Left ventricle myocardium inferior (tissue), 1 donor: Measurements from ENCODE around the gene TRAPPC2. TPM values are rescaled to one million over a fixed set of nuclear protein-coding genes. Genes with fewer than 3 reads are reported as not detected.

ENCODE experiments used
- DNase-seq: peaks from one replicate; pipeline ENCODE4 v3.0.0-alpha.2; 2020
- H3K27ac ChIP-seq: fragments of 200-600 bp; replicated peaks from 2 replicates; pipeline ENCODE4 v1.8.0; 2021
- H3K27me3 ChIP-seq: fragments of 200-600 bp; 2 replicates; pipeline ENCODE4 v1.8.0; 2021; ENCODE audit warnings: low read depth
- H3K36me3 ChIP-seq: fragments of 200-600 bp; 2 replicates; pipeline ENCODE4 v1.8.0; 2021
- H3K4me1 ChIP-seq: fragments of 200-600 bp; 2 replicates; pipeline ENCODE4 v1.8.0; 2021
- H3K4me3 ChIP-seq: fragments of 200-600 bp; 2 replicates; pipeline ENCODE4 v1.8.0; 2021; ENCODE audit warnings: mild to moderate bottlenecking, moderate library complexity
- H3K9me3 ChIP-seq: fragments of 200-600 bp; replicated peaks from 2 replicates; pipeline ENCODE4 v1.8.0; 2021
- intact Hi-C: fragments of 100-400 bp; cut with micrococcal nuclease; formaldehyde crosslinking; loops from one replicate; pipeline ENCODE4 v1.11.0; 2022
- total RNA-seq: library from RNA; stranded (reverse); fragmentation: NEBNext Ultra II Directional; extraction: Animal tissue kit (Norgen Biotek cat#: 25700); gene quantifications from one replicate; pipeline ENCODE4 v1.2.1, GENCODE V29; 2021
- TF ChIP-seq, protein P1 (sequence below): fragments of 200-600 bp; IDR thresholded peaks from 2 replicates; pipeline ENCODE4 v1.8.0; 2021; ENCODE audit warnings: antibody characterized with exemption, mild to moderate bottlenecking, borderline replicate concordance
- donor health status: DM: no; HTN: yes; CAD: no; lungs with severe emphysema.

TRAPPC2 gene
- total RNA-seq, 1 donor from 2014 or later: 7.2 TPM

DNA sequence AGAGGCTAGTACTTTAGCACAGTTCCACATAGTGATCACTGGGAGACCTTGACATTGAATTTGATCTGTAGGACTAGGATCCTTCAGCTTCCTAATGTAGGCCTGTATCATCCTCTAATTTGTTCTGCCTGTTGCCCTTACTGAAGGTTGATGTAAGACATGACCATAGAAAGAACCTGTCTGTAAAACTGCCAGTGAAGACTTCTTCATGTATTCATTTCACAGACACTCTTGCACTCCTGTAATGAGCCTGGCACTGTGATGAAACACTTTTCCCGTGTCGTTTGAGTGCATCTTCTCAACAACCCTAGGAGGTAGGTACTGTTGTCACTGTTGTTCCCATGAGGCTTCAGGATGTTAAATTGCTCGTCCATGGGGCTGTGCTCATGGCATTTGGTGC lies 30.8 kb downstream of the TRAPPC2 start:
- TF ChIP-seq, protein P1, sequence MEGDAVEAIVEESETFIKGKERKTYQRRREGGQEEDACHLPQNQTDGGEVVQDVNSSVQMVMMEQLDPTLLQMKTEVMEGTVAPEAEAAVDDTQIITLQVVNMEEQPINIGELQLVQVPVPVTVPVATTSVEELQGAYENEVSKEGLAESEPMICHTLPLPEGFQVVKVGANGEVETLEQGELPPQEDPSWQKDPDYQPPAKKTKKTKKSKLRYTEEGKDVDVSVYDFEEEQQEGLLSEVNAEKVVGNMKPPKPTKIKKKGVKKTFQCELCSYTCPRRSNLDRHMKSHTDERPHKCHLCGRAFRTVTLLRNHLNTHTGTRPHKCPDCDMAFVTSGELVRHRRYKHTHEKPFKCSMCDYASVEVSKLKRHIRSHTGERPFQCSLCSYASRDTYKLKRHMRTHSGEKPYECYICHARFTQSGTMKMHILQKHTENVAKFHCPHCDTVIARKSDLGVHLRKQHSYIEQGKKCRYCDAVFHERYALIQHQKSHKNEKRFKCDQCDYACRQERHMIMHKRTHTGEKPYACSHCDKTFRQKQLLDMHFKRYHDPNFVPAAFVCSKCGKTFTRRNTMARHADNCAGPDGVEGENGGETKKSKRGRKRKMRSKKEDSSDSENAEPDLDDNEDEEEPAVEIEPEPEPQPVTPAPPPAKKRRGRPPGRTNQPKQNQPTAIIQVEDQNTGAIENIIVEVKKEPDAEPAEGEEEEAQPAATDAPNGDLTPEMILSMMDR: no peak
- Histone ChIP-seq H3K4me3 (no peak overlapping the region), H3K27me3 (no peaks in the 10 kb centered on the region), H3K4me1 (peaks cover 47% of the 10 kb centered on the region), H3K9me3 (no peaks in the 10 kb centered on the region), H3K27ac (no peak overlapping the region), H3K36me3 (no peaks in the 10 kb centered on the region)
- intact Hi-C loops: no loop called here
- DNase-seq: no peak

DNA sequence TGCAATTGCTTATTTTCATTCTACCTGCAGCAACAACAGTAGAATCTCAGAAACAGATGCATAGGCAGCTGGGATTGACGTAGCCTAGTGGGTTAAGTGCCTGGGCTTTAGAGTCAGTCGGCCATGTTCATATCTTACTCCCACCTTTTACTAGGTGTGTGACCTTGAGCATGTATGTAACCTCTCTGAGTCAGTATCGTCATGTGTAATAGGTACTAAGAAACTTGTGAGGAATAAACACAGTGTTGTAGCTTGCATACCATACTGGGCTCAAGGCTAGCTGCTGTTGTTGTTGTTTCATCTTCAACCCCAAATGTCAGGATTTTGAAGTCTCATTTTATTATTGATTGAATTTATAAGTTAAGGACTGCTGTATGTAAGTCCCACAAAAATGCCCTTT lies 31.3 kb downstream of the TRAPPC2 start:
- DNase-seq: no peak
- Histone ChIP-seq H3K4me1 (peaks cover 52% of the 10 kb centered on the region), H3K4me3 (no peak overlapping the region), H3K27ac (no peak overlapping the region), H3K9me3 (no peaks in the 10 kb centered on the region), H3K36me3 (no peaks in the 10 kb centered on the region), H3K27me3 (no peaks in the 10 kb centered on the region)
- TF ChIP-seq, protein P1: no peak
- intact Hi-C loops: no loop called here

DNA sequence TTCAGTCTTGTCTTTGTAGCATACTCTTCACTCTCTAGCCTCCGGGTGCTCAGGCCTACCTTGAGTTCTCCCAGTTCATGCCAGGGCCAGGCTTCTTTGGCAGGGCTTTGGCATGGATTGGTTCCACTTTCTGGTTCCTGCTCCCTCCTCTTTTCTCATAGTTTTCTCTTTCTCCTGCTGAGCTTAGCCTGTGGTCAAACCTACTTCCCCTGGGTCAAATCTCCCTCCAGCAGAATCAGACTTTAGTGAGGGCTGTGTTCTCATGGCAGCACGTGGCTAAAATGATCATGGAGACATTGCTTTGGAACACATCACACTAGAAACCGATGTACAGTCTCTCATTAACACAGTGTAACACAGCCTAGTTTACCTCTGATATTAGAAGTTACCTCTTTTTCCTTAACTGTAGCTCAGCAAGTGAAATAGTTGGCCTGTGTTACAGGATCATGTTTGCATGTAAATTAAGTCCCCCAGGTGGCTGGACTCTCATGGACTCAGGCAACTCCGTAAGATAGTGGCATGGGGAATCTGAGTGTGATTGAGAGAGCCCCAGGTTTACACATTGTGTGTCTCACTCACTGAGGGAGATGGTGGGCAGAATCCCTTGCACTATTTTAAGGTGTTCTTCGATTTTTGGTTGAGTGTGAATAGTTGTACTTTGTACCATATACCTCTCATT lies 32.2 kb downstream of the TRAPPC2 start:
- peaks cover 60% of the 10 kb centered on the region for H3K4me1 ChIP-seq
- no peaks in the 10 kb centered on the region for H3K9me3 ChIP-seq
- no peaks in the 10 kb centered on the region for H3K27me3 ChIP-seq
- H3K4me3 ChIP-seq: no peak overlapping the region
- intact Hi-C loops: no loop called here
- H3K36me3 ChIP-seq: no peaks in the 10 kb centered on the region
- no peak overlapping the region for H3K27ac ChIP-seq
- TF ChIP-seq, protein P1: no peak
- no peak for DNase-seq

DNA sequence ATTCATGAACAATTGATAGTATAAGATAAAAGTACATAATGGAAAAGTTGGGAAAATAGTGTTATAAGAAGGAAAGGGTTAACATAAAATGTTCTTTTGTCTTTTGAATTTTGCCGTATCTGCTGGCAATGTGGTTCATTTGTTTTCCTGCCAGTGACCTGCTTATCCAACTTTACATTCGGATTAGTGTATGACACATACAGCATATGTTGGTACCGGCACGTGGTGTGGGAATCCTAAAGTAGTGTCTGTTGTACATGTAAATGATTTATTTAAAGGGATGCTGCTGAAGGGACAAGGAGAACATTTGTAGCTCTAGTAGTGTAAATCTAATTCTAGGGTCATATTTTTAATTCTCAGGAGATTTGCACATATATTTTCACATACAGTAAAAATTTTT lies 34.0 kb downstream of the TRAPPC2 start:
- no peak overlapping the region for H3K27ac ChIP-seq
- TF ChIP-seq, protein P1: no peak
- intact Hi-C loops: no loop called here

DNA sequence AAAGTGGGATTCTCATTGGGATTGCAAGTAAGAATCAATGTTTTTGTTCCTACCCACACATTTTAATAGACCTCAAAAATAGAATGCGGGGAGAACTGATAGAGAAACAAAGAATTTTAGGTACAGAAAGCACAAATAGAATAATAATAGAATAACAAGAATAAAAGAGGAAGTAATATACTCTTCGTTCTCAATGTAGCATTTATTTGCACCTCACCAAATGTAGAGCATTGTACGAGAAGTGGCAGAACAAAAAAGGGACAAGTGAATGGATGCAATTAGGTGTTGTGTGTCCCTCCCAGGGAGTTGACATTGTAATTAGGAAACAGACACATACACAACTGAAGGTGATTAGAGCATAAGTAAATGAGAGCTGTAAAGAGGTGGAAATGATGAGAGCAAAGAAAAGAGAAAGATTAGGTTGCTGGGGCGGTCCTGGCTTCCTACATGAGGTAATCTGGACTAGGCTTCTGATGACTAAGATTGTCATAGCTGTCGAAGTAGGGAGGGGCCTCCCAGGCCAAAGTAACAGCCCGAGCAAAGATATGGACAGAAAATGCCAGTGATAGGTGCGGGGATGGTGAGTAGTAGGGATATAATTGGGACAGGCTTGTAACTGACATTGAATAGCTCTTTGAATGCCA lies 35.1 kb downstream of the TRAPPC2 start:
- TF ChIP-seq, protein P1: no peak

More for the DNA sequence above, 34.0 kb downstream of the TRAPPC2 start:
- H3K36me3 ChIP-seq: no peaks in the 10 kb centered on the region
- DNase-seq: no peak
- H3K27me3 ChIP-seq: no peaks in the 10 kb centered on the region
- H3K9me3 ChIP-seq: no peaks in the 10 kb centered on the region
- no peak overlapping the region for H3K4me3 ChIP-seq
- peaks cover 65% of the 10 kb centered on the region for H3K4me1 ChIP-seq

More for the DNA sequence above, 35.1 kb downstream of the TRAPPC2 start:
- DNase-seq: no peak
- Histone ChIP-seq H3K4me3 (no peak overlapping the region), H3K9me3 (no peaks in the 10 kb centered on the region), H3K27me3 (no peaks in the 10 kb centered on the region), H3K36me3 (no peaks in the 10 kb centered on the region), H3K27ac (peak overlapping the region; percentile 15), H3K4me1 (peaks cover 76% of the 10 kb centered on the region)
- intact Hi-C loops: no loop called here
